T1000 (cell line): Measurements from ENCODE around the gene GLMP.
"Not testable (repeated sequence)": the region's sequence is repeated elsewhere in the genome, so short reads cannot be mapped to it uniquely, and the experiment has no call there.

Experiments used
- DNase-seq: peaks from one replicate; lab custom pipeline; 2025; ENCODE audit warnings: mixed read lengths; lab: John Stamatoyannopoulos, UW

GLMP gene

GRCh38 chr1:156295391-156295947, at the start of gene GLMP:
Gene GLMP (minus strand): TSS chr1:156295679. CDS start chr1:156295645, 34 bp downstream.
- DNase-seq: no peak

- no peak for DNase-seq
These were observed 48.9 kb upstream of the GLMP start for GRCh38 chr1:156344409-156344808.

GRCh38 chr1:156342166-156342955, 46.9 kb upstream of the GLMP start:
- no peak for DNase-seq

- DNase-seq: peak; percentile 98
These were observed 42.9 kb upstream of the GLMP start, which contains the start of the genes CCT3 and TSACC for GRCh38 chr1:156338180-156338976. Gene CCT3 (minus strand): TSS chr1:156338292. CDS start chr1:156338184, 108 bp downstream. Gene TSACC (plus strand): TSS chr1:156338526. CDS start chr1:156339758, 1,232 bp downstream.

- no peak for DNase-seq
These were observed 42.4 kb upstream of the GLMP start for GRCh38 chr1:156337888-156338179.

- no peak for DNase-seq
These were observed 41.8 kb upstream of the GLMP start for GRCh38 chr1:156337052-156337887.

- no peak for DNase-seq
These were observed 40.8 kb upstream of the GLMP start for GRCh38 chr1:156336242-156336641.

GRCh38 chr1:156323179-156323578, 27.7 kb upstream of the GLMP start:
- not testable (repeated sequence) for DNase-seq

- DNase-seq: no peak
These were observed 25.1 kb upstream of the GLMP start for GRCh38 chr1:156320560-156320959.

- DNase-seq: no peak
These were observed 24.2 kb upstream of the GLMP start for GRCh38 chr1:156319664-156320063.

GRCh38 chr1:156316909-156317308, 21.4 kb upstream of the GLMP start:
- no peak for DNase-seq

GRCh38 chr1:156310962-156311361, 15.5 kb upstream of the GLMP start:
- no peak for DNase-seq

GRCh38 chr1:156308078-156308477, 12.6 kb upstream of the GLMP start:
- DNase-seq: no peak

- no peak for DNase-seq
These were observed 9.7 kb upstream of the GLMP start for GRCh38 chr1:156305215-156305614.

GRCh38 chr1:156303241-156303640, 7.8 kb upstream of the GLMP start:
- no peak for DNase-seq

- DNase-seq: no peak
These were observed 3.4 kb upstream of the GLMP start, which contains the start of gene VHLL for GRCh38 chr1:156298852-156299357. Gene VHLL (minus strand): TSS chr1:156299307. CDS start chr1:156299189, 118 bp downstream.

GRCh38 chr1:156293895-156294294, 1.6 kb downstream of the GLMP start:
- no peak for DNase-seq

- DNase-seq: no peak
These were observed 2.4 kb downstream of the GLMP start for GRCh38 chr1:156293098-156293434.

- DNase-seq: peak; percentile 41
These were observed 4.0 kb downstream of the GLMP start for GRCh38 chr1:156291226-156292061.

GRCh38 chr1:156289857-156290256, 5.6 kb downstream of the GLMP start:
- DNase-seq: no peak

GRCh38 chr1:156286061-156286460, 9.4 kb downstream of the GLMP start:
- no peak for DNase-seq
